Inflammatory macrophage treated with lipopolysaccharide for 1 hour (primary cell): ENCODE data around the gene OSBPL6.
A peak's percentile ranks its signal among the peaks of the same experiment; 100 is the strongest.
"Not testable (repeated sequence)": the region's sequence is repeated elsewhere in the genome, so short reads cannot be mapped to it uniquely, and the experiment has no call there.

Source experiments
- DNase-seq, 2 donors: peaks; one replicate each; pipeline ENCODE4 v3.0.0-alpha.2; 2020 to 2022

OSBPL6 gene

DNA sequence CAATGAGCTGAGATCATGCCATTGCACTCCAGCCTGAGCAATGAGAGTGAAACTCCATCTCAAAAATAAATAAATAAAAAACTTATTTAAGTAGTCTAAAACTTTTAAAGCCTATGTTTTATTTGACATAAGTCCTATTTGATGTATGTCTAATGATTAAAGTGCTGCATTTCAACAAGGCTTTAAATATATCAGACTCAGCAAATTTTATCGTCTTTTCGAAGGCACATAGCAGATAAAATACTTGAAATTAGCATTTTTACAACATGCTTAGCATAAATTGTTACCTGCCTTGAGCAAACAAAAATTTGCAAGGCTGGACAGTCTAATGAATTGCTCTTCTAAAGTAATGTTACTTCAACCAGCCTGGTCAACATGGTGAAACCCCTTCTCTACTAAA, 170.8 kb downstream of the OSBPL6 start:
- no peak for DNase-seq

DNA sequence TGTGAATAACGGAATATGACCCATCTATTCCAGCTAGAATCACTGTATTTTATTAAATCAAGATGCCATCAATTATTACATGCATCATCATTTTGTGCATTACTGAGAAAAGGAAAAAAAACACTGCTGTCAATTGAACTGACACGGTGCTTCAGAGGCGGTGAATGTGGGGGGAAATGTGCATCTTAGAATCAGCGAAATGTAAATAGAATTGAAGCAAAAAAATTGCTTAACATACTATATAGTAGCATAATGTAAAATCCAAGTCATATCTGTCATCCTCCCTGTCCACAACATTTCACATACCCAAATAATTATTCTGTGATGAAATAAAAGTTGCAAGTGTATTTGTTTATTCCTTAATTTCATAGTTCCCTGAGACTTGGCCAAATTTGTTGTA, 172.1 kb downstream of the OSBPL6 start:
- DNase-seq, result no peak

DNA sequence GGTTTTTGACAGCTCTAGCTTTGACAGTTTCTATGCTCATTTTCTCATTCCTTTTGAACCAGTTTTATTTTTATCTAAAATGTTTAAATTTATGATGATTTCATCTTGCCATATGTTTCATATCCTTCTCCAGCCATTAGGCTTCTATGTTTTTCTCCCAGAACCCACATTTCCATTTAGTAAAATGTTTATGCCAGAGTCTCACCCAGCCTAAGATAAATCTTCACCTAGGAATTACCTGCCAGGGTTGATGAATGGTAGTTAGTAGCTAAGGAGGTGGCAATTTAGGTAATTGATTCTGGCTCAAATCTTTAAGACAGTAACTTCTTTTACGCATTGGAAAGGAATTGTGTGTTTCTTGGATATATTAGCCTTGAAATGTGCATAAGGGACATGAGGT, 173.0 kb downstream of the OSBPL6 start:
- no peak for DNase-seq

DNA sequence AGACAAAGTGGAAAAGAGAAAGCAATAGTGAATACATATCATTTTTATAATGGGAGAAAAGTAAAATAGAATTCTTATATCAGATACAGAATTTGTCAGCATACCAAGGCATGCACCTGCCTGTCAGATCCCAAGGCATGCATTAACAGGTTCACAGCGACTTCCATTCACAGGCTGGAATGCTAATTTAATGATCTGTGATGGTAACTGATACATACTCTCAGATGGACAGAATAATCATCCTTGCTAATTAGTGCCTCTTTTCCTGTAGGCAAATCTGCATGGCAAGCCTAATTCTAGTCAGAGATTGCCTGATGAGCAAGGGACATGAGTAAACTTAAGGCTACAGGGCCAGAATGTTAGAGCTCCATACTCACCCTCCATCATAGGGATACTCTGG, 180.6 kb downstream of the OSBPL6 start:
- no peak for DNase-seq

DNA sequence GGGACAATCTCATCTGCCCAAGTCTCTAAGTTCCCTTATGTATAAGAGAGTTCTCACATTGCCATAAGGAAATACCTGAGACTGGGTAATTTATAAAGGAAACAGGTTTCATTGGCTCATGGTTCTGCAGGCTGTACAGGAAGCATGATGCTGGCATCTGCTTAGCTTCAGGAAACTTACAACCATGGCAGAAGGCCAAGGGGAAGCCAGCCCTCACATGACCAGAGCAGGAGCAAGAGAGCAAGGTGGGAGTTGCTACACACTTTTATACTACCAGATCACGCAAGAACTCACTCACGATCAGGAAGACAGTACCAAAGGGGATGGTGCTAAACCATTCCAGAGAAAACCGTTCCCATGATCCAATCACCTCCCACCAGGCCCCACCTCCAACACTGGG, 182.7 kb downstream of the OSBPL6 start:
- DNase-seq, result no peak

DNA sequence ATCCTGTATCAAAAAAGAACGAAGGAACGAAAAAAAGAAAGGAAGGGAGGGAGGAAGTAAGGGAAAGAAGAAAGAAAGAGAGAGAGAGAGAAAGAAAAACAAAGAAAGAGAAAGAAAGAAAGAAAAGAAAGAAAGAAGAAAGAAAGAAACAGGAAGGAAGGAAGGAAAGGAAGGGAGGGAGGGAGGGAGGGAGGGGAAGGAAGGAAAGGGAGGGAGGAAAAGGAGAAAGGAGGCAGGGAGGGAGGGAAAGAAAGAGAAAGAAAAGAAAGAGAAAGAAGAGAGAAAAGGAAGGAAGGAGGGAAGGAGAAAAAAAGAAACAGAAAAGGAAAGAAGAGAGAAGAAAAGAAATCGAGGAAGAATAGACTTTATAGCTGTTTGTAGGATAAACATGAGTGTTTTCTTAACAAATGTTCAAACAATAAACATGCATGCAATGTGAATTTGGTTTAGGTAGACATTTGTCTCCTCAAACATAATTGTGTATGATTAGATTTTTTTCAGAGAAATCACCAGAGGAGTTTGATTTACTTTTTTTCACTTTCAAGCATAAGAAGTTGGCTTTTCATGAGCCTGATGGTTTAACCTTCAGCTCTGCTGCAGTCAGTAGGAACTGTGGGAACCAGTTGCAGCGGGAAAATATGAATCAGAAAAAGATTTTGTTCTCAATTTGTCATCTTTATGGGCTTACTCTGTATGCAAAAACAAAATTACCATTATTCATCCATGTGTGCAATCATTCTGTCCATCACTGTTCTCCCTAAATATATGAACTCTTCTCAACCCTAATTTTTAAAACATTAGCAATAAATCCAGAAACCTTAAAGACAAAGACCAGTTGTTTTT, 185.1 kb downstream of the OSBPL6 start:
- DNase-seq, result no peak

DNA sequence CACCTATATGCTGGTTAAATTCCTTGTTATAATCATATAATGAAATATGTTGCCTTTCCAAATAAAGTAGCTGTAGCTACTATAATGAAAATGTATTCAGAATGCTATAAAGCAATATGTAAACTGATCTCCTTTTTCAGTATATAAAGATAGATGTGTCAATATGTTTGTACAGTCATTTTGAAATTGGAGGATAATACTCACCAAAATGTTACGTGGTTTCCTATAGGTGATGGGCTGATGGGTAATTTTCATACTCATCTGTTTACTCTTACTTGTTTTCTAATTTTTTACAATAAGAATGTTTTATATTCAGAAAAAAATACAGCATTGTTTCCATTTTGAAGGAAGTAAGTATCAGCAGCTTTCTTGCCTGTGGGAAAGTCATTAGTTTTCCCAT, 186.5 kb downstream of the OSBPL6 start:
- no peak for DNase-seq

DNA sequence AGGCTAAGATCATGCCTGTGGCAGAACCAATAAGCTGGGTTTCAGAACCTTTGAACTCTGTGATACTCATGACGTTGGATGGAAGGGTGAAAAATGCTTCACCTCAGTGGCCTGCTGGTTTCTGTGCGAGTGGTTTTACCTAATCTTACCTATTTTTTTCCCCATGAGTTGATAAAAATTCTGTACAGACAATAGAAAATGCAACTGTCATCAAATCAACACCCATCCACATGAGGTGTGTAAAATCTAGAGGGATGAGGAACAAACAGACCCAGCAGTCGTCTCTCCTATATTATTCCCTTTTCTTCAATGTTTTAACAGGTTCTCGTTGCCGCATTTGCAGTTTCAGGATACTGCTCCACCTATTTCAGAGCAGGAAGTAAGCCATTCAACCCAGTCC, 189.4 kb downstream of the OSBPL6 start:
- no peak for DNase-seq

DNA sequence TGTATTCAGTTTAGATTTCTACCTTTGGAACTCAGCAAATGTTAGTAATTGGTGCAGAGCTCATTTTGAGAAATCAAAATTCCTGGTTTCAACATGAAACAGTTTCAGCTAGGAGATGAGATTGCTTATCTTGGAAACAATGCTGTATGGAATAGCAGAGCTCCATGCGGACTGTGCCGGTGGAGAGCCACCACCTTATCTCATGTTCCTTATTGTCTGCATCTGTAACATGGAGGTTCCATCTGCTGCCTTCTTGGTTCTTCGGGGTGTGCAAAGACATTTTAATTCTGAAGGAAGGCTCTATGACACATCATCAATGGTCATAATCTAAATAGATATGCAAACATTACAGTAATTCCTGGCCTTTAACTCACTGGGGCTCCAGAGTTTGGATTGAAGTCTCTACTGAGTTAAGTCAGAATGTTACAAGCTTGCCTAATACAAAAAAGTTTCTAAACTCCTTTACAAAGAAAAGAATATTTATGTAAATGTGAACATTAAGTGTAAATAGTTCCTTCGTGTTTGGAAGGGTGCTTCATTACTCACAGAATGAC, 191.4 kb downstream of the OSBPL6 start:
- DNase-seq, result no peak

DNA sequence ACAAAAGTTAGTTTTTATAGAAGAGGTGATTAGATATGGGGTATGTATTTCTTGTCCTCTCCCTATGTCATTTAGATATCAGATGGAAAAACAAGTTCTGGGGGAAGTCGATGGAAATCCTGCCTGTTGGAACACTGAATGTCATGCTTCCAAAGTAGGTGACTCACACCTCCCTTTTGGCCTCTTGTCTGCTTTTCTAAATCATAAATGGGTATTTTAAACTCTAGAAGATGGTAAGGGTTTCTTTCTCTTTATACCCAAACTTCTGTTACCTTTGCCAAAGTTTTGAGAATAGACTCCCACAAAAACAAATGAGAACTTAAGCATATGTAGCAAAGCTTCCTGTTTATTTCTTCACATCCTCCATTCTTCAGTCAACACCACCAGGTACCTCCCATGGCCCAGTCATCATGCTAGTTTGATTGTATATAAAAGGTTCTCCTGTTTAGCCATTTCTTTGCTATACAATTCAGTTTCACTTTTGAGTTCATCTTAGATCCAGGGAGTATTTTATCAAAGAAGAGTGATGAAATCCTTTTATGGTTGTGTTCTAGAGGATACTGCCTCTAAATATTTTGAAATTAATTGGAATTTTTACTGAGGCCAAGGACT, 192.8 kb downstream of the OSBPL6 start:
- no peak for DNase-seq

DNA sequence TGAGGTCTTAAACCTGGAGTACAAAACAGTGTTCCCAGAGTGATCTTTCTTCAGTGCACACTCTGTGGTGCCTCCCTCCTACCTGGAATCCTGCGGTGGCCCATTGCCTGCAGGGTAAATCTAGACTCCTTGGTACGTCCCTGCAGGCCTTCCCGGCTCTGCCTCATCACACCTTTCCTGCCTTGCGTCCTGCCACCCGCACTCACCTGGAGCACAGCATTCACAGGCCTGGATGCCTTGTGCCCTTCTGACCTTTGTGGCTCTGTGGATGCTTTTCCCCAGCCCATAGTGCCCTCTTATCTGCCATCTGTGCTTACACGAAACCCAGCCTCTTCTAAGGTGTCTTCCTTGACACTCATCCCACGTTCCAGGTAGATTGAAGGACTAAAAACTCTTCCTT, 194.0 kb downstream of the OSBPL6 start:
- DNase-seq, result no peak

DNA sequence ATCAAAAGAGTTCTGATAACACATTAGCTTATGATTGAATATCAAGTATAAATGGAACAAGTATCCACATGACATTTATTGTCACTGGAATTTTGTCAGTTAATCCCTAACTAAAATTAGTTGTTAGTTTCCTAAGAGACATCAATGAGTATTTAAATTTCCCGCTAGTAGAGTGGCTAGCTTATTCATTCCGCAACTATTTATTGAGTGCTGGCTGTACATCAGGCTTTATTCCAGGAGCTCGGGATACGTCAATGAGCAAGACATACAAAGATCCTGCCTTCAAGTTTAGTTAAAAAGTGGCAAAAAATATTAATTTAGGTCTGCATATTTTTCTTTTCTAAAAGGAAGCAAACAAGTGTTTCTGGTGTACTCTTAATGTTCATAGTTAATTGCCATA, 197.4 kb downstream of the OSBPL6 start:
- no peak for DNase-seq

DNA sequence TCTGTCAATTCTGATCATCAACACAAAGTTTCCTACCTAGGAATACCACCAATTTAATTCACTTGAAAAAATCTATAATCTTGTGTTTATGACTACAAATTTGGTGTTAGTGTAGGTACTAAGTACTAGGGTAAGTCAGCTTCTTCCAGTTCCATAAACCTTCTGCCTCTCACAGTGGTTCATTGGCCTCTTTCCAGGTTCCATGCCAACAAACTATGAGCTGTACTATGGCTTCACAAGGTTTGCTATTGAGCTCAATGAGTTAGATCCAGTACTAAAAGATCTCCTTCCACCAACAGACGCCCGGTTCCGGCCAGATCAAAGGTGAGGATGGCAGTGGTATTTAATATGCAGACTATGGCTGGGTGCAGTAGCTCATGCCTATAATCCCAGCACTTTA, 197.9 kb downstream of the OSBPL6 start:
- no peak for DNase-seq

DNA sequence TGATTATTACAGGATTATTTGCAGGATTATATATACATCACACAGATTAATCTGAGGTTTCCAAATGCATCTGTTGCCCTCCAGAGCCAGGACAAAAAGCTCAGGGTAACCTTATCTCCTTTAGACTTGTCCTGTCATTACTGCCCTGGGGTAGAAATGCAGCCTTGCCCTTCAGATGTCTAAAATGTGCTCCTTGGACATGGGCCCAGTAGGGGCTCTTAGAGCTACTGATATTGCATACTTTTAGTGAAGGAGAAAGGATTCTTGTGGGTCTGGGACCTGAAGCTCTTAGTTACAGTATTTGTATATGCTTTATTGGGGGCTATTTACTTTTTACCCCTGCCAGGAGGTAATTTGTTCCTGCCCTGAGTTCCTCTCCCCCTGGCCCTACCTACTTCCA, 200.5 kb downstream of the OSBPL6 start:
- DNase-seq, result no peak

DNA sequence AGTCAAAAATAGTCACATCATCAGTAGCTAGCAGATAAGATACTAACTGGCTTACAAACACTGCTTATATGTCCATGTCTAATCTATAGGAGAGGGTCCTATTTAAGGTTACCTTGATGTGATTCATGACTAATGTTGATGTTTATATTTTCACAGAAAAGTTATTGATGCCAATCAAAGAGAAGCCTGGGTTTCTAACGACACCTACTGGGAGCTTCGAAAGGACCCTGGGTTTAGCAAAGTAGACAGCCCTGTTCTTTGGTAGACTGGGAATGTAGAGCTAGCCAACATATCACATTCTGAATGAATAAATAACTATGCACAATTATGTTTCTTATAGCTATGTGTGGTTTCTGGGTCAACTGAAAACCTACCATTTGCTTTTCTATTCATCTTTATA, 201.0 kb downstream of the OSBPL6 start:
- DNase-seq, result no peak

DNA sequence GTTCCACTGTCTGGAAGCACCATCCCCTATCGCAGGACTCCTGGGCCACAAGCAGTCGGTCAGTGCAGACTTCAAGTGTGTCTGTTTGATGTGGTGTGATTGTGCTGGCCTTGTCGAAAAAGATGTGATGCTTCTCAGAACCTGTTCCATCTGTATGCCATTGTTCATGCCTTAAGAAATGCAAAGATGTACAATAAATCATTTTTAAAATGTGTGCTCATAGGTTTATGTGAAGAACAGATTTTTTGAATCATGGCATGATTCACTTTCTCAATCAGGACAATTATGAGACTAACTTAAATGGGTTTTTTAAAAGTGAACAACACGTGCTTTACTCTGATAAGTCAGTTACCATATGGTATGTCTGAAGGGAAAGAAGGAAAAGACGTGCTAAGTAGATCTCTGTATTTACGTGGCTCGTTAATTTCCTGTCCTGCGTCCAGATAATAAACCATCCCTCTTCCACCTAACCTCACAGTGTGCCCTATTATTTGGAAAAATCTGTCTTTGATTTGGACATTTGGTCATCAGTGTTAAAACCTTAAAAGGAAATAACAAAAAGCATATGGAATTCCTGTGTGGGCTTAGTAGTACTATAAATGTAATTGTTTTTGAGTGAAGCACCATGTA, 201.7 kb downstream of the OSBPL6 start:
- DNase-seq, result no peak

DNA sequence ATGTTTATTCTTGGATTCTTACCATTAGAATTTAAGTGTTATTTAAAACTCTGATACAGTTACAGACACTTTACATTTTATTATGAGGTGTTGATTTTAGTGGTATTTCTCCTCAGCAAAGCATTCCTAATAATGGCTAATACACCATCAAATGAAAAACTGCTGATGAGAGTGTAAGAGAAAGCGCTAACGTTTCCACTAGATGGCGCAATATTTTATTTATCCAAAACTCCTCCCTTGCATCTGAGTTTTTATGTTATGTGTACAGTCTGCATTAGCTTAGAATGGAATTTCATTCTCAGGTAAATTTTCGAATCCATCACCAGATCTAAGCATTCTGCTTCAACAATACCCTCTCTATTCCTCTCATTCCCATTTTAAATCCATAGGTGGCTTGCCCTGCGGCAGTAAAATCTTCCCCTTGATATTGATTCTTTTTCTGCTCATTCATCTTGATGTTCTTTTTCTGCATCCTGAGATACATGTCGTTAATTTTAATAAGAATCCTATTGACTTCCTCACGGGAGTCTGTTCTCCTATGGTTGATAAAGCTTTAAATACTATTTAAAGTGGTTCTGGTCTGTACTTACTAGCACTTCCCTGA, 202.8 kb downstream of the OSBPL6 start:
- DNase-seq, result peak; percentile 44 to 80

DNA sequence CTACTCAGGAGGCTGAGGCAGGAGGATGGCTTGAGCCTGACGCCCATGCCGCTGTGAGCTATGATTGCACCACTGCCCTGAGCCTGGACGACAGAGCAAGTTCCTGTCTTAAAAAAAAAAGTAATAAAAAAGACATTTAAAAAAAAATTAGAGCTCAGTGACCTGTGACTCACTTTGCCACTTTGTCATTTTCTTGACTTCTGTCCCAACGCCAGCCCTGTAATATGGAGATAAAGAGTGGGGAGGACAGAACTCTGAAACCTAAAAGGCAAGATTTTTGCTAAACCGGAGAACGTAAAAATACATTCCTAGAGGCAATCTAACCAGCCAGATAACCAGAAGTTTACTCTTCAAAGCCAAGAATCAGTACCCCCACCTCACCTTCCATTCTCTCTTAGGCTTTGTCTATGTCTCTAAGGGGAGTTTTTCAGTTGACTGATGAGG, 207.7 kb downstream of the OSBPL6 start:
- DNase-seq, result no peak

DNA sequence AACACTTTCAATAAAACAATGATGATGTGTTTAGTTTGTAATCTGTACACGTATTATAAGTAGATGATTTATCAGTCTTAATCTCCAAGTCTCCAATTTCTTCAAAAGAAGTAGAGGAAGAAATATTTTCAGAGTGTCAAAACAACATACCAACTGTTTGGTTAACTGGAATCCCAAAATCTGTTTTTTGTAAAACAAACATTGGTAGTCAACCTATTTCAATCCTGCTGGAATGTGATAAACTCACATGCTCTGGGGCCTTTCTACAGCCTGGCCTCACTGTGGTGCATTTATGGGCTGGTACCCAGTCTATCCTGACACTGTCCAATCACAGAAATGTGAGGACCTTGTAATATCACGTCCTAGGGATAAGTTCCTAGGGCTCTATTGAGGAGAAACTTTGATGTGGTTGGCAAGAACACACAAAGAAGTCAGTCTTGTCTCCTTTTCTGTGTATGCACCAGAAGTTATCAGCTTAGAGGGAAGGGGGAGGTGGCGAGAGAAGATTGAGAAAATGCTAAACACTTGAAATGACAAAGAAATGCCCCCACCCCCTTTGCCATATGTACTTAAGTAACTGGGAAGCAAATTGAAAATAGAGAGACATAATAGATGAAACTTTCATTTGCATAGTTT, 209.5 kb downstream of the OSBPL6 start:
- DNase-seq, result no peak

DNA sequence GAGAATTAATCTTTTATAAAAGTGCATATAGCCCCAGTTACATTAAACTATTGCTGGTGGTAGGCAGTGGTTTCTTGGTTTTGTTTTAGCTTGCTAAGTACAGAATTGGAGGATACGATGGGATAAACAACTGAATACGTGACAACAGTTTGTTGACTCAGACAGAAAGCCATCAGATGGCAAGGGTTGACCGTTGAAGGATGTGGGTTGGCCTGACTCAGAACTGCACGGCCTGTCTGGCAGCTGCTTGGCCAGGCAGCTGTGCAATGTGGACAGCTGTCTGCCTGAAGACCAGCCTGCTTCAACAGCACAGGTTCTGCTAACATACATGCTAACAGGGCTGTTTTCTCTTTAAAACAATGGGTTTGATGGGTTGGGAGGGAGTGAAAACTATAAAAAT, 210.1 kb downstream of the OSBPL6 start:
- DNase-seq, result no peak

DNA sequence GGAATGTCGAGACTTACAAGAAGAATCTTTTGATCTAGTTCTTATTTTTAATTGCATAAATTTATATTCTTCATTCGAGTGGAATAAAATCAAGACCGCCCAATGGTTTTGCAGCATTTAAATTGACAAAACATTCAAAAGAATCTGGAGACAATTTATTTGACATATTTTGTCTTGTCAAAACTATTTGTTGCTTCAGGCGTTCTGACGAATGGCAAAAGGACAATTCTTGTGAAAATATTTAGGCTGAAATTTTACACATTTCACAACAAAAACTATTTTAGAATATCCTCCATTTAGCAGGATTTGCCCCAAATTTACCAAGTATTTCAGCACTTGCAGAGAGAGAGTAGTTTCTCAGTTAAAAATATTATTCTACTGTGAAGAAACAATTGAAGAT, 214.9 kb downstream of the OSBPL6 start:
- DNase-seq, result no peak

DNA sequence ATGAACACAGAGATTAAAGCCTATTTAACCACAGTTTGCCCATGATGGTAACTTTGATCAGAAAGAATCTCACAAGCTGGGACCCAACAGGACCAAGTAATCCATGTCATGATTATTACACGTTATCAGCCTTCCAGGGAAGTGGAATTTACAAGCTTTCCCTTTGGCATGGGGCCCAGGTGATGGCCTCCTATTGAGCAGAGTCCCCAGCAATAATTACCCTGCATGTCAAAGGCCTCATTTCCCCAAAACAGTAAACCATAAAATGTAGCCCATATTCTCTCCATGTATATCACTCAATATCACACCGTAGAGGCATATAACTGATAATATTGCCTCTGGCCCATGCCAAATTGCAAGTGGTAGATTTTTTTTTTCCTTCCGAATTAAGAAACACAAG, 217.7 kb downstream of the OSBPL6 start:
- no peak for DNase-seq

DNA sequence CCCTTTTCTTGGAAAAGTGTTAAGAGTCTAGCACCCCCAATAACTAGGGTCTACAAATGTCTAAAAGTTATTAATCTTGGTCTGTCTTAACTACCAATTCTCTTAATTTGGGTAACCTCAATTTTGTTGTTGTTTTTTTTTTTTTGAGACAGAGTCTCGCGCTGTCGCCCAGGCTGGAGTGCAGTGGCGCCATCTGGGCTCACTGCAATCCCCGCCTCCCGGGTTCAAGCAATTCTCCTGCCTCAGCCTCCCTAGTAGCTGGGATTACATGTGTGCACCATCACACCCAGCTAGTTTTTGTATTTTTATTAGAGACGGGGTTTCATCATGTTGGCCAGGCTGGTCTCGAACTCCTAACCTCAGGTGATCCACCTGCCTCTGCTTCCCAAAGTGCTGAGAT, 218.1 kb downstream of the OSBPL6 start:
- DNase-seq, result not testable (repeated sequence)
